Measurements from ENCODE around the gene TIE1. TPM values are rescaled to one million over a fixed set of nuclear protein-coding genes. Genes with fewer than 3 reads are reported as not detected.

Gene TIE1
- total RNA-seq, 1 experiment from 2014 or later, result 1.2 TPM

DNA sequence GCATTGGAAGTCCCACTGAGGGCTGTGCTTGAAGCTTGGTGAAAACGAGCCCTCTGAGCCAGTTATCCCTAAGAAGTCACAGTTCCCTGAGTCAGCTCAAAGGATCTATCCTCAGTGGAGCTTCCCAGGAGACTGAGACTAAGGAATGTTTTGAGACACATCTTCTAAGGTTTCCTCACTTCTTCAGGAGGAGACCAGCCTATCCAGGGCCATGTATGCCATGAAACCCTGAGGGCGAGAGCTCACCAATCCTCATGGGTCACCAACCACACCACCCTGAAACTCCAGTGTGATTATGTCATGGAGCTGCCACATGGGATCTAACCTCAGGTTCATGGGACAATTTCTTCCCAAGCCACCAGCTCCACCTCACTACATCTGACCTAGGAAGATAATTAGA is 7.6 kb upstream of the TIE1 start:
- H3K23me2 ChIP-seq (ENCODE audit: insufficient read length, low read depth, low read length, poor library complexity, severe bottlenecking), result no peaks in the 10 kb centered on the region
- peaks cover 25 to 30% of the 10 kb centered on the region in 2 experiments for H3K4me1 Mint-ChIP-seq
- no peak overlapping the region for H3K9ac ChIP-seq (ENCODE audit: extremely low read depth, insufficient read length, low read length)

More for the DNA sequence above, 7.6 kb upstream of the TIE1 start:
- Histone ChIP-seq H4K91ac (ENCODE audit: insufficient read length, low read depth, low read length) (no peak overlapping the region), H3K27ac (ENCODE audit: insufficient read length, low read depth, low read length) (no peak overlapping the region), H3K9me3 (ENCODE audit: control insufficient read depth, low read depth, low read length) (no peaks in the 10 kb centered on the region), H2BK20ac (ENCODE audit: low read depth, low read length, poor library complexity, severe bottlenecking) (no peak overlapping the region), H2AFZ (ENCODE audit: low read length) (no peak overlapping the region), H2BK15ac (ENCODE audit: low read depth, low read length) (no peak overlapping the region), H4K5ac (ENCODE audit: insufficient read length, low read depth, low read length) (no peak overlapping the region), H2BK120ac (ENCODE audit: low read depth, low read length, poor library complexity, severe bottlenecking) (no peak overlapping the region), H3K4me1 (ENCODE audit: insufficient read depth, low read length) (peaks cover 9% of the 10 kb centered on the region), H3K79me1 (ENCODE audit: insufficient read depth, low read depth, low read length, poor library complexity, severe bottlenecking) (no peaks in the 10 kb centered on the region), H3K4me2 (ENCODE audit: insufficient read depth, insufficient read length, low read length) (no peak overlapping the region), H3T11ph (ENCODE audit: low read length) (no peak overlapping the region), H3K23ac (ENCODE audit: insufficient read length, low read depth, low read length) (no peak overlapping the region), H3K18ac (ENCODE audit: insufficient read length, low read depth, low read length) (no peak overlapping the region), H2AK5ac (ENCODE audit: insufficient read length, low read length) (no peak overlapping the region), H3K14ac (ENCODE audit: insufficient read depth, low read length) (no peak overlapping the region), H2BK5ac (ENCODE audit: insufficient read length, low read length) (no peak overlapping the region), H3K79me2 (ENCODE audit: insufficient read depth, low read length) (no peaks in the 10 kb centered on the region), H3K27me3 (ENCODE audit: insufficient read depth, low read length) (no peaks in the 10 kb centered on the region), H2BK12ac (ENCODE audit: insufficient read length, low read depth, low read length) (no peak overlapping the region), H3K4ac (ENCODE audit: low read depth, low read length) (no peak overlapping the region), H4K20me1 (ENCODE audit: control insufficient read depth, insufficient read depth, insufficient read length) (no peaks in the 10 kb centered on the region), H3K56ac (ENCODE audit: insufficient read length, low read depth, low read length) (no peak overlapping the region), H4K8ac (replicated peaks; ENCODE audit: insufficient read length, low read depth, low read length) (no peak overlapping the region)
- WGBS (ENCODE audit: extremely low coverage, insufficient read length, low lambda C conversion rate), result no CpG with 5 or more reads among the region's 2 CpGs
- no peaks in the 10 kb centered on the region for H3K9me3 Mint-ChIP-seq
- no peak for DNase-seq
- no peak overlapping the region for H3K27ac Mint-ChIP-seq
- TF ChIP-seq, protein P1, sequence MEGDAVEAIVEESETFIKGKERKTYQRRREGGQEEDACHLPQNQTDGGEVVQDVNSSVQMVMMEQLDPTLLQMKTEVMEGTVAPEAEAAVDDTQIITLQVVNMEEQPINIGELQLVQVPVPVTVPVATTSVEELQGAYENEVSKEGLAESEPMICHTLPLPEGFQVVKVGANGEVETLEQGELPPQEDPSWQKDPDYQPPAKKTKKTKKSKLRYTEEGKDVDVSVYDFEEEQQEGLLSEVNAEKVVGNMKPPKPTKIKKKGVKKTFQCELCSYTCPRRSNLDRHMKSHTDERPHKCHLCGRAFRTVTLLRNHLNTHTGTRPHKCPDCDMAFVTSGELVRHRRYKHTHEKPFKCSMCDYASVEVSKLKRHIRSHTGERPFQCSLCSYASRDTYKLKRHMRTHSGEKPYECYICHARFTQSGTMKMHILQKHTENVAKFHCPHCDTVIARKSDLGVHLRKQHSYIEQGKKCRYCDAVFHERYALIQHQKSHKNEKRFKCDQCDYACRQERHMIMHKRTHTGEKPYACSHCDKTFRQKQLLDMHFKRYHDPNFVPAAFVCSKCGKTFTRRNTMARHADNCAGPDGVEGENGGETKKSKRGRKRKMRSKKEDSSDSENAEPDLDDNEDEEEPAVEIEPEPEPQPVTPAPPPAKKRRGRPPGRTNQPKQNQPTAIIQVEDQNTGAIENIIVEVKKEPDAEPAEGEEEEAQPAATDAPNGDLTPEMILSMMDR (conservative IDR thresholded peaks at IDR 0.05), result no peak
- no peaks in the 10 kb centered on the region; the same call in 1 of the 2 replicates for H3K27me3 Mint-ChIP-seq (ENCODE audit: low read depth)
- H3K4me3 Mint-ChIP-seq, result no peak overlapping the region
- H3K36me3 Mint-ChIP-seq (ENCODE audit: insufficient read depth in 1 of 3, low read depth in 3 of 3), result no peaks in the 10 kb centered on the region
